Endometrium (tissue), 2 donors: ENCODE measurements around the gene FN3K.

Source experiments
- FAIRE-seq: peaks from 2 replicates; lab custom pipeline; 2012; peaks lifted over from hg19 to GRCh38; lab: Jason Lieb, UNC
- donor health status: control.
- donor health status: control.

FN3K gene

DNA sequence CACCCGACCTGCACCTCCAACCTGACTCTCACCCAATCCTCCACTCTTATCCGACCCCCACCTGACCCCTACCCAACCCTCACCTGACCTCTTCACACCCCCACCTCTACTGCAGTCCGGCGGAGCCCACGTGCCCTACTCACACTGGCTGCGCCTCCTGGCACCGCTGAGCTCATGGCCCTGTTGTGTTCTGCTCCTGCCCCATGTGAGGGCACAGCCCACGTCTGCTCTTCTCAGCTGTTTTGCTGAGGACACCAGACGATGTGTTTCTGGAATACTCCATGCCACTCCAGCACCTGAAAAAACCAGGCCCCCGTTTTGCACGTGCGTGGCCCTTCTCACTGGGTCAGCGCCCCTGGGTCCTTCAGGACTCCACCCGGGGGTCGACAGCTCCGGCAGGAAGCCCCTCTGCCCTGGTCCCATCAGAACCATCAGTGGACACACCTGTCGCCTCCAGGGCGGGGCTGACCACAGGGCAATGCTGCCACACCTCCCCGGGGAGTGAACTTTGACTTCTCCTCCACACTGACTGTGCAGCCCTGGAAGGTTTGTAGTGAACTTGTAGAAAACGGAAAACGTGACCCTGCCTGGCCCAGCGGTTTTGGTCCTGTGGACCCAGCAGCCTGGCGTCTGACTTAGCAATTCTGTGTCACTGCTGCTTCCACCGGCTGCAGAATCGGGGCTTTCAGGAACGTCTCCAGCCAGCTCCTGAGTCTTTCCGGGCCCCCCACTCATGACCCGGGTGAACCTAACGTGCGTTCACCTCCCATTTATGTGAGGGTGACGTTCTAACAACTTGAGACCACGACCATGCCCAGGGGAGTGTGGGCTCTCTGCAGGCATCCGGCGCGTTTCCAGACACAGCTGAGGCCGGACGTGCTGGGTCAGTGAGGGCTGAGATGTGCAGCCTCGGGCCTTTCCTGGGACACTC is 31.2 kb upstream of the FN3K start:
- FAIRE-seq: no peak

DNA sequence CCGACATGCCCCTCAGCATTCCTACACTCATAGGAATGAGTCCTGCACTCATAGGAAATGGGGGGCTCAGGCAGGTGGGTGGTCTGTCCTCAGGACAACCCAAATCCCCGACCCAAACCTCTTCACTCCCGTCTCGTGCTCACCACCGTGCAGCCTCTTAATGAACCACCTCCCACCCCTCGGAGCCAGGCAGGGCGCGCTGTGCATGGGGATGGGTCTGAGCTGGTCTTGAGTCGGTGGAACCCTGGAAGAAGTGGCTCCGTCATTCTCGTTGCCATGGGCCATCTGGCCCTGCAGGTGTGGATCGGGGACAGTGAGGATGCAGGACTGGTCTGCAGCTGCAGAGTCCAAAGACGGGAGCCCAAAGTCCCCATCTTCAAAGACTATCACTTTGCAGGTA is 30.5 kb upstream of the FN3K start:
- FAIRE-seq: no peak

DNA sequence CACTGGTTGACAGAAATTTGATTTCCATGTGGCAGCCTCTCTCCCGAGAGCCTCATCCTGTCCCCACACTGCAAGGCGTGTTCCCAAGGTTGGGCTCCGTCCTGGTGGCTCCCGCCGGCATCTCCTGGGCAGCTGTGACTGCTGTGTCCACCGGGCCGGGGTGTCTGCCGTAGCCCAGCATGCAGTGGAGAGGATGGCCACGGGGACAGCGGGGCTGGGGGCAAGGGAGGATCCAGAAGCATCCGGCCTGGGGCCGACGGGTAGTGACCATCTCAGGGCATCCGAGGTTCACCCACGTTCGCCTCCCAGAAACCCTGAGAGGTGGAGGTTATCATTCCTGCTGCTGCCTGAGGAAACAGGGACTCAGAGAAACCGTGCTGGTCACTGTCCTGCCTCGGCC is 29.7 kb upstream of the FN3K start:
- FAIRE-seq: no peak

DNA sequence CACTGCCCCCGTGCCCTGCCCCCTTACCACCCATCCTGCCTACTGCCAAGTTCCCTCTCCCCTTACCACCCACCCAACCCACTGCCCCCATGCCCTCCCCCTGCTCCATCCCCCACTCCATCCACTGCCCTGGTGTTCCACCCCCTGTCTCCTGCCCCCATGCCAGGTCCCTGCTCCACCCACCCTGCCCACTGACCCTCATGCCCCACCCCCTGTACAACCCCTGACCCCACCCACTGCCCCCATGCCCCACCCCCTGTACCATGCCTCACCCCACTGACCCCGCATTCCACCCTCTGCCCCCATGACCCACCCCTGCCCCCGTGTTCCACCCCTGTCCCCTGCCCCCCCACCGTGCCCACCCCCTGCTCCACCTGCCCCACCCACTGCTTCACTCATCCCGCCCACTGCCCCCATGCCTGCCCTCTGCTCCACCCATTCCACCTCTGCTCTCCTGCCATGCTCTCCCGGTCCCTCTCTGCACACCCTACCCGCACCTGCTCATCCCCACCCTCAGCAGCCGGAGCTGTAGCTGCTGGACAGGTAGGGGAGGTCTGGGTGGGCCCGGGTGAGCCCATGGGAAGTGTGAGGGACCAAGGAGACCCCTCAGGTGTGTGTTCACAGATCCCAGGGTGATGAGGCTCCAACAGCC is 26.3 kb upstream of the FN3K start:
- no peak for FAIRE-seq

DNA sequence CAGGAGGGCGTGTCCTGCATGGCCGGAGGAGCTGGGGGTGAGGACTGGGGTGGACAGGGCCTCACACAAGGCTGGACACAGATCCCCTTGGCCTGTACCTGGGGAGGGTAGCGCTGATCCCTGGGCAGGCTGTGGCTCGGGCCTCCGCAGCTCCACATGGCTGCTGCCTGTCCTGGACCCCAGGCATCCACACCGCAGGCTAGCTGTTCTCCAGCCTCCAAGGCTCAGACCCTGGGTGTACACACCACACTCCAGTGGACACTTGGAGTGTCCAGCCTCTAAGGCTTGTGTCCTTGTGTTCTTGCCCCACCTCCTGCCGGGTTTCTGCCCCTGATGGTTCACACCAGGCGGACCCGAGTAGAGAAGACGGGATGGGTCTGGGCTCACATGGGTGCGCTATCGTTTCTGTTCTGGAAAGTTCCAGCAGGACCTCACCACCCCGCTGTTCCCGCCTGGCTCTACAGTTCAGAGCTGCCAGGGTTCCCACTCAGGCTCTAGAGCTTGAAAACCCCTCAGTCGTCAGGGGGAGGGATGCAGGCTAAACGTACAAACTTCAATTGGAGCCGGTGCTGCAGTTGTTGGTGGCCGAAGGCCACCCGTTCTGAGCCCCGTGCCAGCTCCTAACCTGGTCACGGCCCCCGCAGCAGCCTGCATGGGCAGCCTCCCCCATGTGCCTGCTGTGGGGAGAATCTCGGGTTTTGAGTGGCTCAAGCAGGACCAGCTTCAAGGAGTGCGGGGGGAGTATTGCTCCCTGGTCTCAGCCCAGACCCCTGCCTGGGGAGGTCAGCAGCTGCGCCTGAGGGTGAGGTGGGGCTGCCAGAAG is 25.5 kb upstream of the FN3K start:
- FAIRE-seq: no peak

DNA sequence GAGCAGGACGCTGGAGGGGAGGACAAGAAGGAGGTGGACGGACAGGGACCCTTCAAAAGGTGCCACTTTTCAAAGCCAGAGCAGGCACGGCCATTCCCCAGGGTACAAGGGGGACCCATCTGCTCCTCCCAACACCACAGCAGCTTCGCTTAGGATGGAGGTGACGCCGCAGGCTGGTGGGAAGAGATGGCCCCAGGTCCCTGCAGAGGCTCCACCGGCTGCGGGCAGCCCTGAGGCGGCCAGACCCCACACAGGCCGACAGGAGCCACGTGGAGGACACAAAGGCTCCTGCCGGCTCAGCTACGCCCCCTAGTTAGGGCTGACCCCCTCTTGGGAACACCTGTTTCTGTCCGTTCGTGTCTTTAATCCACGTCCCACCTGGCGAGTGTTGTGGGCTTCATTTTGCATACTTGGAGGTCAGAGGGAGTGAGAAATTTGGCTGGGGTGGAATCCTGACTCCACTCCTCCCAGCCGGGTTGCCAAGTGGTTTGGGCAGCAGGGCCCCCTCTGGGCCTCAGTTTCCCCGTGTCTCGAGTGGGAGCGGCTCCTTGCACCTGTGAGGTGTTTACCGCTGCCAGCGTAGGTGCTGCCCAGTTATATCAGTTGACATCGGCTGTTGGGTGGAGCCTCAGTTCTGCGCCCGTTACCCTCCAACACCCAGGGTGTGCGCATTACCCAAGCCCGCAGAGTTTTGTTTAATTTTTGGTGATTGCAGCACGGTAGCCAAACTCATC is 24.7 kb upstream of the FN3K start:
- FAIRE-seq: no peak

- no peak for FAIRE-seq
Observed at GRCh38 chr17:82713071-82713723, 22.2 kb upstream of the FN3K start.

DNA sequence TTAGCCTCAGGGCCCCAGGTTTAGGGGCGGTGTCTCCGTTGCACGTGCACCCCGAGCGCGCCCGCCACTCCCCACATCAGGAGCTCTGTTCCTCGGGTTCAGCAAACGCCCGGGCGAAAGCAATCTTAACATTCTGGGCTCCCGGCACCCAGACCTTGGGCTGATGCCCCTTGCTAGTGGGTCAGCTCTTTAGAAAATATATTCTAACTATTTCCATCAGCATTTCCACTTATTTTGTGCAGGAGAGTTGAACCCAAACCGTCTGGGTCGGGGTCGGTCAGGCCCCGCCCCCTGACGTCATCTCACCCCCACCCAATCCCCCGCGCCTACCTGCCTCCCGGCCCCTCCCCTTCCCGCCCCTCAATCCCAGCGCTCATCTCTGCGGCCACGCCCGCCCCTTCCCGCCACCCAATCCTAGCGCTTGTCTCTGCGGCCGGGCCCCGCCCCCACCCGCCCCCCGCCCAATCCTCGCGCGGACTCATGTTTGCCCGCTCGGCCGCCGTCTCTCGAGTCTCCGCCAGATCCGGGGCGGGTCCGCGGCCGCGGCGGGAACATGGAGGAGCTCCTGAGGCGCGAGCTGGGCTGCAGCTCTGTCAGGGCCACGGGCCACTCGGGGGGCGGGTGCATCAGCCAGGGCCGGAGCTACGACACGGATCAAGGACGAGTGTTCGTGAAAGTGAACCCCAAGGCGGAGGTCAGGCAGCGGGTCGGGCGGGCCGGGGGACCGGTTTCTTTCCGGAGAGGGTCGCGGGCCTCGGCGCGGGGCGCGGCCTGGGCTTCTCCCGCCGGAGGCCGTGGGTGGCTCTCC is 19.0 kb upstream of the FN3K start, which contains the start of gene FN3KRP:
Gene FN3KRP (plus strand): TSS at position 504 of the 808 bp plus-strand sequence. CDS start 50 bp downstream, at position 554.
- no peak for FAIRE-seq

- no peak for FAIRE-seq
Observed at GRCh38 chr17:82718986-82719685, 16.3 kb upstream of the FN3K start.

GRCh38 chr17:82720204-82720603 is 15.2 kb upstream of the FN3K start:
- FAIRE-seq: no peak

DNA sequence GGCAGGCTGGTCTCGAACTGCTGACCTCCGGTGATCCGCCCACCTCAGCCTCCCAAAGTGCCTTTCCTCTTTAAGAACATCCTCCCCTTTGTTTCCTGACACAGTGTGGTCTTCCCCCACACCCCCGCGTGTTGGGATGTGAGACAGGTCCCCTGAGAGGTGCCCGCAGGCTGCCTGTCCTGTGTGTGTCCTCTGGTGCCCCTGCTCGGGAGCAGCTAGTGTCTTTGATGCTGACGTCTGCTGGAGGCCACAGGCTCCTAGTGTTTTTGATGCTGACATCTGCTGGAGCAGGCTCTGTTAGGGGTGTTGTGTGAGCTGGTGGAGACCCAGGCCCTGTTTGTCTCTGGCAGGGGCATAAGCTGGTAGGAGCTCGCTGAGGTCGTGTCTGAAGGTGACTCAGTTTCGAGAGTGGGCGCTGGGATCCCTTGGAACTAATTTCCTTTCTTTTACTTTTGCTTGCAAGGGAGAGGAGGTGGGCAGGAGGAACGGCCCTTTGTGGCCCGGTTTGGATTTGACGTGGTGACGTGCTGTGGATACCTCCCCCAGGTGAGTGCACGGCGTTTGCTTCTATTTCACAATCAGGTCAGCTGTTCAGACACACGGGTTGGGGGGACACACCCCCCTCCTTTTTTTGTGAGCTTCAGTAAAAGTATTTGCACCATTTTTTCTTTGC is 12.9 kb upstream of the FN3K start:
- no peak for FAIRE-seq

GRCh38 chr17:82723169-82723807 is 12.1 kb upstream of the FN3K start:
- no peak for FAIRE-seq

- no peak for FAIRE-seq
Observed at GRCh38 chr17:82726427-82726826, 9.0 kb upstream of the FN3K start.

DNA sequence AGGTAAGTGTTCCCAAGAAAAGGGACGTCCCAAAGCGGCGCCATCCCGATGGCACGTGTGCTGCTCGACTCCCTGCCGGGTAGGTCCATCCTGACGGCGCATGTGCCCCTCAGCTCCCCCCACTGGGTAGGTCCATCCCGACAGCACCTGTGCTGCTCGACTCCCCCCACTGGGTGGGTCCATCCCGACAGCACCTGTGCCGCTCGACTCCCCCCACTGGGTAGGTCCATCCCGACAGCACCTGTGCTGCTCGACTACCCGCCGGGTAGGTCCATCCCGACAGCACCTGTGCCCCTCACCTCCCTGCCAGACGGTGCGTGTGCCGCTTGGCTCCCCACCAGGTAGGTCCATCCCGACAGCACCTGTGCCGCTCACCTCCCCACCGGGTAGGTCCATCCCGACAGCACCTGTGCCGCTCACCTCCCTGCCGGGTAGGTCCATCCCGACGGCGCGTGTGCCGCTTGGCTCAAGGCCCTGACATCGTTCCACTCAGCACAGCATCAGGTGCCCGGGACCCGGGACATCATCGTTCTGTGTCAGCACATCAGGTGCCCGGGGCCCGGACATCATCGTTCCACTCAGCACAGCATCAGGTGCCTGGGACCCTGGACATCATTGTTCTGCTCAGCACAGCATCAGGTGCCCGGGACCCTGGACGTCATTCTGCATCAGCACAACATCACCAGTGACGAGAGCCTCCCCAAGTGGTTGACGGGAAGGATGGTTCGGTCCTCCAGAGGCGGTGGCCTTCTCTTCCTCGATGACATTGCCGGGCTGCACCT is 5.7 kb upstream of the FN3K start:
- FAIRE-seq: no peak

GRCh38 chr17:82732118-82732743 is 3.2 kb upstream of the FN3K start:
- FAIRE-seq: no peak

GRCh38 chr17:82736511-82737185 is 1.2 kb downstream of the FN3K start:
- FAIRE-seq: no peak
